T-helper 1 cell treated with Interleukin-12 subunit alpha and Interleukin-12 subunit beta and Interleukin-4 antibody, amounts not matched to agents 30 ng/mL and 1 ng/mL, for 36 hours (primary cell): Measurements from ENCODE around the gene NUP62. TPM values are rescaled to one million over a fixed set of nuclear protein-coding genes. Genes with fewer than 3 reads are reported as not detected.
"Not testable (repeated sequence)": the region's sequence is repeated elsewhere in the genome, so short reads cannot be mapped to it uniquely, and the experiment has no call there.

Source experiments
- intact Hi-C: fragments of 100-400 bp; cut with micrococcal nuclease; formaldehyde crosslinking; loops from one replicate; pipeline ENCODE4 v1.15.1; 2024
- total RNA-seq: library from RNA; stranded (reverse); gene quantifications from 2 replicates; pipeline ENCODE4 v1.2.3, GENCODE V29; 2022

The NUP62 gene
- total RNA-seq, result 149 and 155 TPM in 2 replicates

- intact Hi-C loops, result loop anchor here (1.0 to 2.0 kb wide), 9 partner anchors 18 to 339 kb away; partner anchors contain the start of genes AKT1S1, AP2A1, MED25 and TBC1D17
These were observed at the start of gene NUP62, which contains the start of gene ATF5 for GRCh38 chr19:49929121-49929610. Gene NUP62, minus strand, starts transcription at chr19:49929504. Its CDS starts 19,697 bp downstream, at chr19:49909807. Gene ATF5, plus strand, starts transcription at chr19:49929205. Its CDS starts 1,646 bp downstream, at chr19:49930851.

- intact Hi-C loops, result no loop called here
These were observed 49.0 kb upstream of the NUP62 start for GRCh38 chr19:49978324-49978723.

GRCh38 chr19:49977881-49978280 lies 48.6 kb upstream of the NUP62 start:
- intact Hi-C loops, result no loop called here

- intact Hi-C loops, result no loop called here
These were observed 47.8 kb upstream of the NUP62 start for GRCh38 chr19:49977076-49977475.

- intact Hi-C loops, result no loop called here
These were observed 47.2 kb upstream of the NUP62 start for GRCh38 chr19:49976496-49976895.

- intact Hi-C loops, result no loop called here
These were observed 45.7 kb upstream of the NUP62 start for GRCh38 chr19:49975051-49975450.

- intact Hi-C loops, result no loop called here
These were observed 44.7 kb upstream of the NUP62 start for GRCh38 chr19:49973987-49974386.

GRCh38 chr19:49972841-49973240 lies 43.5 kb upstream of the NUP62 start:
- intact Hi-C loops, result no loop called here

GRCh38 chr19:49971991-49972411 lies 42.7 kb upstream of the NUP62 start:
- intact Hi-C loops, result no loop called here

- intact Hi-C loops, result not testable (repeated sequence)
These were observed 40.1 kb upstream of the NUP62 start for GRCh38 chr19:49969355-49969754.

- intact Hi-C loops, result no loop called here
These were observed 39.1 kb upstream of the NUP62 start for GRCh38 chr19:49968279-49968922.

- intact Hi-C loops, result not testable (repeated sequence)
These were observed 31.7 kb upstream of the NUP62 start, which contains the start of gene SIGLEC11 for GRCh38 chr19:49960980-49961379. Gene SIGLEC11, minus strand, starts transcription at chr19:49961172. Its CDS starts 91 bp downstream, at chr19:49961081.

GRCh38 chr19:49959892-49960291 lies 30.6 kb upstream of the NUP62 start:
- intact Hi-C loops, result not testable (repeated sequence)

- intact Hi-C loops, result not testable (repeated sequence)
These were observed 29.3 kb upstream of the NUP62 start for GRCh38 chr19:49958596-49958995.

- intact Hi-C loops, result not testable (repeated sequence)
These were observed 28.8 kb upstream of the NUP62 start for GRCh38 chr19:49958144-49958543.

- intact Hi-C loops, result no loop called here
These were observed 28.1 kb upstream of the NUP62 start for GRCh38 chr19:49957262-49957915.

GRCh38 chr19:49956115-49956495 lies 26.8 kb upstream of the NUP62 start:
- intact Hi-C loops, result no loop called here

- intact Hi-C loops, result no loop called here
These were observed 25.6 kb upstream of the NUP62 start for GRCh38 chr19:49954933-49955332.

GRCh38 chr19:49954092-49954829 lies 25.0 kb upstream of the NUP62 start:
- intact Hi-C loops, result no loop called here

GRCh38 chr19:49953416-49953815 lies 24.1 kb upstream of the NUP62 start:
- intact Hi-C loops, result no loop called here

GRCh38 chr19:49952906-49953305 lies 23.6 kb upstream of the NUP62 start:
- intact Hi-C loops, result no loop called here

GRCh38 chr19:49952479-49952836 lies 23.2 kb upstream of the NUP62 start:
- intact Hi-C loops, result no loop called here
